ENCODE results near the gene GNAL. TPM values are rescaled to one million over a fixed set of nuclear protein-coding genes. Genes with fewer than 3 reads are reported as not detected.

The GNAL gene
- total and polyA plus RNA-seq, 8 donors: under 0.01 to 6.7 (median 1.8) TPM

- TF ChIP-seq CTCF (IDR thresholded peaks at IDR 0.05) (no peak), POLR2AphosphoS5 (IDR thresholded peaks at IDR 0.05) (no peak), POLR2A (IDR thresholded peaks at IDR 0.05) (no peak), EP300 (IDR thresholded peaks at IDR 0.05) (no peak)
- no peaks in the 10 kb centered on the region for H3K27me3 ChIP-seq
- no peaks in the 10 kb centered on the region for H3K9me3 ChIP-seq
- H3K4me3 ChIP-seq: no peak overlapping the region
- no peak overlapping the region for H3K27ac ChIP-seq
- H3K4me1 ChIP-seq: no peaks in the 10 kb centered on the region
- DNase-seq: no peak
- 28 to 69% (median 51%) methylated on average over 2 of the region's 2 CpGs for WGBS, 5 donors
- H3K36me3 ChIP-seq: no peaks in the 10 kb centered on the region
- intact Hi-C loops (cut with DNase I; ENCODE audit: low total_unique reads): no loop called here
These were observed 131.6 kb downstream of the GNAL start for GRCh38 chr18:11820697-11821096.

- no peaks in the 10 kb centered on the region for H3K27me3 ChIP-seq
- H3K9me3 ChIP-seq: no peaks in the 10 kb centered on the region
- H3K4me3 ChIP-seq: no peak overlapping the region
- TF ChIP-seq POLR2A (IDR thresholded peaks at IDR 0.05) (no peak), POLR2AphosphoS5 (IDR thresholded peaks at IDR 0.05) (no peak), EP300 (IDR thresholded peaks at IDR 0.05) (no peak), CTCF (IDR thresholded peaks at IDR 0.05) (no peak)
- intact Hi-C loops (cut with DNase I; ENCODE audit: low total_unique reads): no loop called here
- no peak overlapping the region for H3K27ac ChIP-seq
- no peaks in the 10 kb centered on the region for H3K36me3 ChIP-seq
- no peak for DNase-seq
- no peaks in the 10 kb centered on the region for H3K4me1 ChIP-seq
- WGBS, 5 donors: 89 to 94% (median 91%) methylated on average over 7 of the region's 7 CpGs
These were observed 132.1 kb downstream of the GNAL start for GRCh38 chr18:11821208-11821607.

- no peak for DNase-seq
- Histone ChIP-seq H3K36me3 (no peaks in the 10 kb centered on the region), H3K27me3 (no peaks in the 10 kb centered on the region), H3K27ac (no peak overlapping the region), H3K4me1 (no peaks in the 10 kb centered on the region), H3K4me3 (no peak overlapping the region), H3K9me3 (no peaks in the 10 kb centered on the region)
- intact Hi-C loops (cut with DNase I; ENCODE audit: low total_unique reads): no loop called here
- TF ChIP-seq CTCF (IDR thresholded peaks at IDR 0.05) (no peak), POLR2A (IDR thresholded peaks at IDR 0.05) (no peak), EP300 (IDR thresholded peaks at IDR 0.05) (no peak), POLR2AphosphoS5 (IDR thresholded peaks at IDR 0.05) (no peak)
- 88 to 92% (median 91%) methylated on average over 34 to 40 of the region's 40 CpGs for WGBS, 5 donors
These were observed 132.7 kb downstream of the GNAL start for GRCh38 chr18:11821643-11822237.

- Histone ChIP-seq H3K9me3 (no peaks in the 10 kb centered on the region), H3K4me1 (no peaks in the 10 kb centered on the region), H3K4me3 (no peak overlapping the region), H3K36me3 (no peaks in the 10 kb centered on the region), H3K27me3 (no peaks in the 10 kb centered on the region), H3K27ac (no peak overlapping the region)
- TF ChIP-seq POLR2A (IDR thresholded peaks at IDR 0.05) (no peak), EP300 (IDR thresholded peaks at IDR 0.05) (no peak), POLR2AphosphoS5 (IDR thresholded peaks at IDR 0.05) (no peak), CTCF (IDR thresholded peaks at IDR 0.05) (no peak)
- DNase-seq: no peak
- intact Hi-C loops (cut with DNase I; ENCODE audit: low total_unique reads): no loop called here
- 43 to 53% (median 49%) methylated on average over 5 of the region's 5 CpGs for WGBS, 5 donors
These were observed 134.5 kb downstream of the GNAL start for GRCh38 chr18:11823545-11823944.
